WTC11 (cell line): ENCODE results near the gene PIK3C2G. TPM values are rescaled to one million over a fixed set of nuclear protein-coding genes. Genes with fewer than 3 reads are reported as not detected.

Experiments used
- ATAC-seq: fragments of 200-7000 bp; cut with Tn5 transposase; 2 replicates; pipeline ENCODE4 v1.10.0; 2021; ENCODE audit warnings: mild to moderate bottlenecking, moderate library complexity
- CTCF ChIA-PET: fragments of 300-600 bp; sonication (Branson Sonifier 250); formaldehyde crosslinking; loops from one replicate; lab custom pipeline; 2021; ENCODE audit warnings: antibody characterized with exemption; lab: Charles Lee
- POLR2A ChIA-PET: fragments of 350-600 bp; sonication (Branson Sonifier 250); formaldehyde crosslinking; loops from one replicate; lab custom pipeline; 2021; ENCODE audit warnings: antibody characterized with exemption; lab: Charles Lee
- DNase-seq: peaks from one replicate; pipeline ENCODE4 v3.0.0; 2021; ENCODE audit warnings: low spot score
- H3K27ac Mint-ChIP-seq: 2 replicates; pipeline ENCODE4 v1.8.0; 2021; ENCODE audit warnings: mixed read lengths
- H3K27me3 Mint-ChIP-seq: 2 replicates; pipeline ENCODE4 v1.8.0; 2021; ENCODE audit warnings: low read depth, mild to moderate bottlenecking, moderate library complexity, mixed read lengths
- H3K36me3 Mint-ChIP-seq: 2 replicates; pipeline ENCODE4 v1.8.0; 2021; ENCODE audit warnings: mixed read lengths
- H3K4me1 Mint-ChIP-seq: 2 replicates; pipeline ENCODE4 v1.8.0; 2022; ENCODE audit warnings: mixed read lengths
- H3K4me3 Mint-ChIP-seq: 2 replicates; pipeline ENCODE4 v1.8.0; 2021; ENCODE audit warnings: mild to moderate bottlenecking, moderate library complexity, mixed read lengths
- H3K9me3 Mint-ChIP-seq: 2 replicates; pipeline ENCODE4 v1.8.0; 2021; ENCODE audit warnings: mixed read lengths
- E2F4 ChIP-seq: sonication (generic); formaldehyde crosslinking; IDR thresholded peaks from 2 replicates; pipeline ENCODE4 v1.8.1; 2022; ENCODE audit warnings: low read depth, mild to moderate bottlenecking, moderate library complexity, missing genetic modification reagents, borderline replicate concordance
- FOXJ3 ChIP-seq: sonication (generic); formaldehyde crosslinking; IDR thresholded peaks from 2 replicates; pipeline ENCODE4 v1.9.0; 2021; ENCODE audit warnings: missing genetic modification reagents, mild to moderate bottlenecking, borderline replicate concordance
- FOXK1 ChIP-seq: sonication (generic); formaldehyde crosslinking; IDR thresholded peaks from 2 replicates; pipeline ENCODE4 v1.8.0; 2022; ENCODE audit warnings: mild to moderate bottlenecking, moderate library complexity, missing genetic modification reagents
- IRF2 ChIP-seq: sonication (generic); formaldehyde crosslinking; IDR thresholded peaks from 2 replicates; pipeline ENCODE4 v1.8.0; 2022; ENCODE audit warnings: low read depth, missing genetic modification reagents, borderline replicate concordance
- JAZF1 ChIP-seq: fragments of 250-450 bp; sonication (Bioruptor Pico); IDR thresholded peaks from 2 replicates; pipeline ENCODE4 v1.9.0; 2021; ENCODE audit warnings: moderate library complexity, mild to moderate bottlenecking, inconsistent platforms
- NR1H2 ChIP-seq: sonication (generic); formaldehyde crosslinking; IDR thresholded peaks from 2 replicates; pipeline ENCODE4 v1.9.0; 2021; ENCODE audit warnings: mild to moderate bottlenecking, moderate library complexity, missing genetic modification reagents
- NR3C1 ChIP-seq: sonication (generic); formaldehyde crosslinking; conservative IDR thresholded peaks from 2 replicates; pipeline ENCODE4 v1.8.1; 2023; ENCODE audit warnings: low read depth, mild to moderate bottlenecking, missing genetic modification reagents
- OVOL2 ChIP-seq: fragments of 250-450 bp; sonication (Bioruptor Pico); IDR thresholded peaks from 2 replicates; pipeline ENCODE4 v1.9.0; 2021; ENCODE audit warnings: mild to moderate bottlenecking, borderline replicate concordance
- SMAD4 ChIP-seq: sonication (generic); formaldehyde crosslinking; IDR thresholded peaks from 2 replicates; pipeline ENCODE4 v1.8.0; 2022; ENCODE audit warnings: mild to moderate bottlenecking, missing genetic modification reagents
- SP1 ChIP-seq: sonication (generic); formaldehyde crosslinking; conservative IDR thresholded peaks from 2 replicates; pipeline ENCODE4 v1.8.1; 2022; ENCODE audit warnings: missing genetic modification reagents
- TEAD4 ChIP-seq: sonication (generic); formaldehyde crosslinking; IDR thresholded peaks from 2 replicates; pipeline ENCODE4 v1.8.0; 2022; ENCODE audit warnings: mild to moderate bottlenecking, missing genetic modification reagents
- ZBTB21 ChIP-seq: sonication (generic); formaldehyde crosslinking; IDR thresholded peaks from 2 replicates; pipeline ENCODE4 v1.8.1; 2023; ENCODE audit warnings: mild to moderate bottlenecking, missing genetic modification reagents, borderline replicate concordance
- ZNF121 ChIP-seq: sonication (generic); formaldehyde crosslinking; IDR thresholded peaks from 2 replicates; pipeline ENCODE4 v1.8.0; 2023; ENCODE audit warnings: missing genetic modification reagents
- ZNF219 ChIP-seq: sonication (generic); formaldehyde crosslinking; IDR thresholded peaks from 2 replicates; pipeline ENCODE4 v1.8.0; 2023; ENCODE audit warnings: missing genetic modification reagents, mild to moderate bottlenecking, borderline replicate concordance
- ZNF232 ChIP-seq: sonication (generic); formaldehyde crosslinking; IDR thresholded peaks from 2 replicates; pipeline ENCODE4 v1.8.0; 2022; ENCODE audit warnings: mild to moderate bottlenecking, missing genetic modification reagents
- ZNF317 ChIP-seq: sonication (generic); formaldehyde crosslinking; IDR thresholded peaks from 2 replicates; pipeline ENCODE4 v1.8.1; 2023; ENCODE audit warnings: low read depth, mild to moderate bottlenecking, moderate library complexity, missing genetic modification reagents, borderline replicate concordance
- ZSCAN18 ChIP-seq: fragments of 250-450 bp; sonication (Bioruptor Pico); IDR thresholded peaks from 2 replicates; pipeline ENCODE4 v2.1.2; 2022; ENCODE audit warnings: mild to moderate bottlenecking, moderate library complexity
- total RNA-seq: library from RNA; stranded (reverse); gene quantifications from 3 replicates; pipeline ENCODE4 v1.2.3, GENCODE V29; 2021
- TF ChIP-seq, protein P1 (sequence below): sonication (generic); formaldehyde crosslinking; IDR thresholded peaks from 2 replicates; pipeline ENCODE4 v1.8.1; 2023; ENCODE audit warnings: mild to moderate bottlenecking, missing genetic modification reagents
- TF ChIP-seq, protein P2 (sequence below): sonication (generic); formaldehyde crosslinking; IDR thresholded peaks from 2 replicates; pipeline ENCODE4 v1.8.1; 2023; ENCODE audit warnings: mild to moderate bottlenecking, missing genetic modification reagents, moderate library complexity

PIK3C2G gene
- total RNA-seq, 1 experiment from 2014 or later: not detected

GRCh38 chr12:18461758-18462157 lies 200.4 kb downstream of the PIK3C2G start (continued):
- TF ChIP-seq TEAD4 (CRISPR knock-in tag) (no peak), ZSCAN18 (CRISPR knock-in tag) (no peak), IRF2 (CRISPR knock-in tag) (no peak), NR1H2 (no peak)

GRCh38 chr12:18462442-18462841 lies 201.1 kb downstream of the PIK3C2G start:
- no peak overlapping the region for H3K27ac Mint-ChIP-seq
- no peak for DNase-seq
- ChIA-PET CTCF (no interaction called here), POLR2A (no interaction called here)
- H3K36me3 Mint-ChIP-seq: no peaks in the 10 kb centered on the region
- H3K27me3 Mint-ChIP-seq: no peaks in the 10 kb centered on the region
- H3K9me3 Mint-ChIP-seq: no peaks in the 10 kb centered on the region
- no peak overlapping the region for H3K4me3 Mint-ChIP-seq
- H3K4me1 Mint-ChIP-seq: peaks cover 4% of the 10 kb centered on the region
- TF ChIP-seq, protein P1, sequence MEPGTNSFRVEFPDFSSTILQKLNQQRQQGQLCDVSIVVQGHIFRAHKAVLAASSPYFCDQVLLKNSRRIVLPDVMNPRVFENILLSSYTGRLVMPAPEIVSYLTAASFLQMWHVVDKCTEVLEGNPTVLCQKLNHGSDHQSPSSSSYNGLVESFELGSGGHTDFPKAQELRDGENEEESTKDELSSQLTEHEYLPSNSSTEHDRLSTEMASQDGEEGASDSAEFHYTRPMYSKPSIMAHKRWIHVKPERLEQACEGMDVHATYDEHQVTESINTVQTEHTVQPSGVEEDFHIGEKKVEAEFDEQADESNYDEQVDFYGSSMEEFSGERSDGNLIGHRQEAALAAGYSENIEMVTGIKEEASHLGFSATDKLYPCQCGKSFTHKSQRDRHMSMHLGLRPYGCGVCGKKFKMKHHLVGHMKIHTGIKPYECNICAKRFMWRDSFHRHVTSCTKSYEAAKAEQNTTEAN (CRISPR knock-in tag): no peak
- TF ChIP-seq E2F4: no peak
- no peak for TF ChIP-seq ZNF121
- TF ChIP-seq FOXJ3: no peak
- no peak for TF ChIP-seq ZNF219 (CRISPR knock-in tag)
- TF ChIP-seq, protein P2, sequence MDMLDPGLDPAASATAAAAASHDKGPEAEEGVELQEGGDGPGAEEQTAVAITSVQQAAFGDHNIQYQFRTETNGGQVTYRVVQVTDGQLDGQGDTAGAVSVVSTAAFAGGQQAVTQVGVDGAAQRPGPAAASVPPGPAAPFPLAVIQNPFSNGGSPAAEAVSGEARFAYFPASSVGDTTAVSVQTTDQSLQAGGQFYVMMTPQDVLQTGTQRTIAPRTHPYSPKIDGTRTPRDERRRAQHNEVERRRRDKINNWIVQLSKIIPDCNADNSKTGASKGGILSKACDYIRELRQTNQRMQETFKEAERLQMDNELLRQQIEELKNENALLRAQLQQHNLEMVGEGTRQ: no peak
- TF ChIP-seq, all 79 proteins: peak for 0
- no peak for ATAC-seq

- no peaks in the 10 kb centered on the region for H3K36me3 Mint-ChIP-seq
- no peak overlapping the region for H3K27ac Mint-ChIP-seq
- TF ChIP-seq SP1 (CRISPR knock-in tag): no peak
- no peak for TF ChIP-seq SMAD4
- TF ChIP-seq NR3C1 (CRISPR knock-in tag): no peak
- TF ChIP-seq ZNF317: no peak
- TF ChIP-seq JAZF1 (CRISPR knock-in tag): no peak
- TF ChIP-seq ZBTB21: no peak
- TF ChIP-seq, protein P2: no peak
- no peak for TF ChIP-seq ZNF232 (CRISPR knock-in tag)
- no peak for TF ChIP-seq FOXK1
- TF ChIP-seq OVOL2: no peak
- H3K27me3 Mint-ChIP-seq: peaks cover 21% of the 10 kb centered on the region
- DNase-seq (no peak), ATAC-seq (no peak)
- POLR2A ChIA-PET: no interaction called here
- no peak overlapping the region for H3K4me3 Mint-ChIP-seq
- no peaks in the 10 kb centered on the region for H3K9me3 Mint-ChIP-seq
- CTCF ChIA-PET: interaction anchor here (1.0 kb wide), 1 partner anchor 148 kb away, joined by 3 read pairs; no protein-coding TSS in a partner anchor
- no peaks in the 10 kb centered on the region for H3K4me1 Mint-ChIP-seq
These were observed 206.4 kb downstream of the PIK3C2G start for GRCh38 chr12:18467620-18468245.
